ENCODE data around the gene SPOCK1. TPM values are rescaled to one million over a fixed set of nuclear protein-coding genes. Genes with fewer than 3 reads are reported as not detected.

The SPOCK1 gene
- total and polyA plus RNA-seq, 12 donors = 13.7 to 70.3 (median 28.6) TPM

- no peak overlapping the region for H3K4me3 ChIP-seq
- no peaks in the 10 kb centered on the region for H3K36me3 ChIP-seq
- ATAC-seq (no peak), DNase-seq (no peak)
- no peaks in the 10 kb centered on the region for H3K9me3 ChIP-seq
- H3K4me1 ChIP-seq = no peaks in the 10 kb centered on the region
- 89 to 92% methylated on average over 3 of the region's 3 CpGs for whole genome bisulfite sequencing, 2 donors
- peaks cover 0 to 3% (median 0%) of the 10 kb centered on the region in 7 donors for H3K27me3 ChIP-seq
- intact Hi-C loops (cut with DNase I) = no loop called here
- no peak for TF ChIP-seq CTCF (IDR thresholded peaks at IDR 0.05)
- H3K27ac ChIP-seq = no peak overlapping the region
Measured at GRCh38 chr5:137182576-137182975, 316.6 kb downstream of the SPOCK1 start.

GRCh38 chr5:137181667-137182066 lies 317.5 kb downstream of the SPOCK1 start:
- ATAC-seq = no peak
- no peak for DNase-seq
- H3K27ac ChIP-seq = no peak overlapping the region
- WGBS, 2 donors = 47 to 49% methylated on average over 2 of the region's 2 CpGs
- H3K4me3 ChIP-seq = no peak overlapping the region
- no peaks in the 10 kb centered on the region for H3K4me1 ChIP-seq
- H3K9me3 ChIP-seq = no peaks in the 10 kb centered on the region
- H3K36me3 ChIP-seq = no peaks in the 10 kb centered on the region
- peaks cover 0 to 3% (median 0%) of the 10 kb centered on the region in 7 donors for H3K27me3 ChIP-seq
- intact Hi-C loops (cut with DNase I) = no loop called here
- no peak for TF ChIP-seq CTCF (IDR thresholded peaks at IDR 0.05)

DNA sequence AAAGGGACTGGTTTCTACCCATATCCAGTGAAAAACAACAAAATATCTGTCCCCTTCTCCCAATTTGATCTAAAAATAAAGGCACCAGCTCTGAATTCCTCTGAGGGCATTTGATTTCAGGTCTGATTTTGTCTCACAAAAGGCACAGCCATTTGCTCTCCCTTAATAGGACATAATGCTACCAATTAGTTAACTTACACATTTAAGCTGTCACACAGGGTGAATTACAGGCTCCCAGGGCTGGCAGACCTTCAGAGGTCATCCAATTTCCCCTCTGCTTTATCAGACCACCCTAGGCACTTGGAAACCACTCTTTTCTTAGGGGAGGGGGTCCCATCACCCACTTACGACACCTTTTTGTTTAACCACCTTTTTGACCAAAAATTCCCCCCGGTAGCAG lies 319.9 kb downstream of the SPOCK1 start:
- H3K9me3 ChIP-seq = no peaks in the 10 kb centered on the region
- ATAC-seq = no peak
- DNase-seq = no peak
- TF ChIP-seq CTCF (IDR thresholded peaks at IDR 0.05) = no peak
- 82% methylated on average over 2 of the region's 2 CpGs for WGBS, 2 donors
- H3K4me1 ChIP-seq = no peaks in the 10 kb centered on the region
- no peak overlapping the region for H3K27ac ChIP-seq
- H3K36me3 ChIP-seq = no peaks in the 10 kb centered on the region
- peaks cover 0 to 3% (median 0%) of the 10 kb centered on the region in 7 donors for H3K27me3 ChIP-seq
- intact Hi-C loops (cut with DNase I) = no loop called here
- no peak overlapping the region for H3K4me3 ChIP-seq

DNA sequence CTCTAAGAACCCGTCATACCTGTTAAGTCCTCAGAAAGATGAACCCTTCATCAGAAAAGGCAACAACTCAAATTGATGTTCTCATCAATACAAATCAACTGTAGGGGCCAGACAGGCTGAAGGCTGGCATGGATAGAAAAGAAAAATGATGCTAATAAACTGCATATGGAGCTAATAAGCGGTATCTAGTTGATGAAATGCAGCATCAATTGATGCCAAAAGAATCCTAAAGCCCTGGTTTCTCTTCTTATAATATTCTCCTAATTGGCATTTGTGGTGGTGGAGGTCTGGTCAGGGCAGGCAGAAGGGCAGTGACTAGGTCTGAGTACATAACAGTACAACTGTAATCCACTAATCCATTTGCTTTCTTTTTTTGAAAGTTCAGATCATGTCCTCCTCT lies 322.5 kb downstream of the SPOCK1 start:
- Histone ChIP-seq H3K36me3 (no peaks in the 10 kb centered on the region), H3K4me1 (no peaks in the 10 kb centered on the region), H3K27ac (no peak overlapping the region), H3K27me3 (no peaks in the 10 kb centered on the region), H3K4me3 (no peak overlapping the region), H3K9me3 (no peaks in the 10 kb centered on the region)
- no peak for TF ChIP-seq CTCF (IDR thresholded peaks at IDR 0.05)
- ATAC-seq (no peak), DNase-seq (no peak)
- 92 to 93% methylated on average over 2 of the region's 2 CpGs for whole genome bisulfite sequencing, 2 donors
- intact Hi-C loops (cut with DNase I) = no loop called here

DNA sequence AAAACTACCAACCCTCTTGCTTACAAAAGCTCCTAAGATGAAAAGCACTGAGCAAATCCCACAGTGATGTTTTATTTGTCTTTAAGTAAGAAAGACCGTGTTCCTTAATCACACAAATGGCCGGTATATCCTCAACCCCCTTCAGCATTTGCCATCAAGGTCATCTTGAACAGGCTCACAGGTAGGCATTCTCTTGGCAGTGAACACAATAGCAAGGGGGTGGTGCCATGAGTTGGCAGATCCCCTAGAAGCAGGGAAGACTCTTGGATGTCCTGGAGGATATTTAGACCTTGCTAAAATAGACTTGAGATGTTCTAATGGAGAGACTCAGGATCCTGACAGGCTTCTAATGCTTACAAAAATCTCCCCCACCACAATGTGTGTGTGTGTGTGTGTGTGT lies 323.0 kb downstream of the SPOCK1 start:
- WGBS, 2 donors = 68 to 81% methylated on average over 2 of the region's 2 CpGs
- H3K27me3 ChIP-seq = no peaks in the 10 kb centered on the region
- no peak for TF ChIP-seq CTCF (IDR thresholded peaks at IDR 0.05)
- intact Hi-C loops (cut with DNase I) = no loop called here
- H3K36me3 ChIP-seq = no peaks in the 10 kb centered on the region
- H3K4me1 ChIP-seq = no peaks in the 10 kb centered on the region
- H3K9me3 ChIP-seq = no peaks in the 10 kb centered on the region
- H3K27ac ChIP-seq = no peak overlapping the region
- H3K4me3 ChIP-seq = no peak overlapping the region
- ATAC-seq (no peak), DNase-seq (no peak)
